DMS 273 treated with DMSO at 0.1 percent for 48 hours (cell line): ENCODE measurements around the gene ASPRV1.
"Not testable (repeated sequence)": the region's sequence is repeated elsewhere in the genome, so short reads cannot be mapped to it uniquely, and the experiment has no call there.

Experiments used
- DNase-seq: peaks from one replicate; lab custom pipeline; 2025; lab: John Stamatoyannopoulos, UW

ASPRV1 gene

DNA sequence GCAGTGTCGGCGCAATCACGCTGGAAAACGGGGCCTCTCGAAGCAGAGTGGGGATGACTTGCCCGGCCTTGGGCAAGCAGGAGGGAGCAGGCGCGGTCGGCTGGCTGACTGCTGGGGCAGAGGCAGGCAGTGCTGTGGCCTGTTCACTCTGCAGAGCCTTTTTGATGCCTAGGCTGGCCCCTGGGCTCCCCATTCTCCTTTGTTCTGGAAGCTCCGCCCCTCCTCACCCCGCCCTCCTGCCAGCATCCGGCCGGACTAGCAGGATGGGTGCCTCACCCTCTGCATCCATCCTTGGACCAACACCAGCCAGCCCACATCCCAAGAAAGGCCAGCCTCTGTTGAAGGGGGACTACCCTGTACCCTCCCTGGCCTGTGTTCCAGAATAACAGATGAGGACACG, at the start of gene ASPRV1:
Gene ASPRV1, minus strand, starts transcription at position 136 of the 400 bp plus-strand sequence. CDS start 195 bp downstream, outside the sequence.
- DNase-seq = no peak

DNA sequence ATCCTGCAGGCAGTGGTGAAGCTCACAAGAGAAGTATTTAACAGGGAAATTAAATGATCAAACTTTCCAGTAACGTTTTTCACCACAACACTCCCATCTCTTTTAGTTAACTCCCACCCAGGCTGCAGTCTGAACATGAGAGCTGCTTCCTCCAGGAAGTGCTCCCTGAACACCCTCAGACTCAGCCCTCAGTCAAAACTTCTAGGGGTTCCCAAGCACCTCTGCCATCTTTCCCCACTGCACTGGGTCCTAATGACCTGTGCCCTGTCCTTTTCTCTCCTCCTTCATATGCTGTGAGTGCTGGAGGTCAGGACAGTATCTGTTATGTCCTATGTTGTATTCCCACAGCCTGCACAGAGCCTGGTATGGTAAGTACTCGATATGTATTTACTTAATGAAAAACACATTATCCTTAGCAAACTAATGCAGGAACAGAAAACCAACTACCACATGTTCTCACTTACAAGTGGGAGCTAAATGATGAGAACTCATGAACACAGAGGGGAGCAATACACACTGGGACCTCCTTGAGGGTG, 49.2 kb upstream of the ASPRV1 start:
- DNase-seq = no peak

DNA sequence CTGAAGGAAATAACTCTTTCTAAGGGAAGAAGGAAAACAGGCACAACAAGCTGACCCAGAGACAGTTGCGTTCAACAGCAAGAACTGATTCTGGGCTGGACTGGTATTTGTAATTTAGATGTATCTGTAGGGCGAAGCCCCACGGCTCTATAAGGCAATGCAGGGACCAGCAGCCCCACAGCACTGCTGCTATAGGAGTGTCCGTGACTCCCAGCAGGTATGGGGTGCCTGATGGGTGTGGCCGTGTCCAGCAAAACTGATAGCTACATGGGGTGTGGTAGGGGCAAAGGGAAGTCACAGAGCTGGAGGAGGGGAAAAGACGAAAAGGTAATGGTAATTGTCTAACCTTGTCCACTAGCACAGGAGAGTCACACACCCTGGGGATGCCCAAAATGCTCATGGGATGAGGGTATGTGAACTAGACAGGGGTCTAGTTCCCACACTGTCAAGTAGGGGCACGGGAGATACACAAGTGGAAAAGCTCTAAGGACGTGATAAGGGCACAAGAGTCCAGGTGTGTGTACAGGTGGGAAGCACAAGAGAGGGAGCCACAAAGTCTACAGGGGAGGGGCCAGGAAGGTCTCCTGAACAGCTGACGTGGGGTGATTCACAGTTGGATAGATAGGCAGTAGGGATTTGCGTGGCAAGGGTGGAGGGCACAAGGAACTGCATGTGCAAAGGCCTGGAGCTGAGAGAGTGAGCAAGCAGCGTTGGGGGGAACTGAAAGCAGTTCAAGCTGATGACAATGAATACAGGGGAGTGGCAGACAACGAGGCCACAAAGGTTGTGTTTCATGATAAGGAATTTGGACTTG, 48.5 kb upstream of the ASPRV1 start:
- no peak for DNase-seq

DNA sequence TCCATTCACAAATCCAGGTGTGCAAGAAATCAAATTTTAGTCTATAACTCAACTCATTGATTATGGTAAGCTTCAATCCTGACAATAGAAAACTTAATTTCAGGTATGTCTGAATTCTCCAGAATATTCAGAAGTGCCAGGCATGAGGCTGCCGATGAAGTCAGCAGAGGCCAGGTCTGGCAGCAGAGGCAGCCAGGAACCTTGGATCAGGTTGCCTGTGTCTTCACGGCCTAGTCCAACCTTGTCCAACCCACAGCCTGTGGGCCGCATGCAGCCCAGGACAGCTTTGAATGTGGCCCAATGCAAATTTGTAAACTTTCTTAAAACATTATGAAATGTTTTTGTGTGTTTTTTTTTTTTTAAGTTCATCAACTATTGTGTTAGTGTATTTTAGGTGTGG, 46.9 kb upstream of the ASPRV1 start:
- DNase-seq = no peak

DNA sequence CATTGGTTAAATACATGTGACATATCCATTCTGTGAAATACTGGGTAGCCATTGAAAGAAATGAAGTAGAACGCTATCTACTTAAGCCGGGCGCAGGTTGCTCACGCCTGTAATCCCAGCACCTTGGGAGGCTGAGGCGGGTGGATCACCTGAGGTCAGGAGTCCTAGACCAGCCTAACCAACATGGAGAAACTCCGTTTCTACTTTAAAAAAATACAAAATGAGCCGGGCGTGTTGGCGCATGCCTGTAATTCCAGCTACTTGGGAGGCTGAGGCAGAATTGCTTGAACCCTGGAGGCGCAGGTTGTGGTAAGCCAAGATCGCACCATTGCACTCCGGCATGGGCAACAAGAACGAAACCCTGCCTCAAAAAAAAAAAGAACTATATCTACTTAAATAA, 45.7 kb upstream of the ASPRV1 start:
- DNase-seq = no peak

DNA sequence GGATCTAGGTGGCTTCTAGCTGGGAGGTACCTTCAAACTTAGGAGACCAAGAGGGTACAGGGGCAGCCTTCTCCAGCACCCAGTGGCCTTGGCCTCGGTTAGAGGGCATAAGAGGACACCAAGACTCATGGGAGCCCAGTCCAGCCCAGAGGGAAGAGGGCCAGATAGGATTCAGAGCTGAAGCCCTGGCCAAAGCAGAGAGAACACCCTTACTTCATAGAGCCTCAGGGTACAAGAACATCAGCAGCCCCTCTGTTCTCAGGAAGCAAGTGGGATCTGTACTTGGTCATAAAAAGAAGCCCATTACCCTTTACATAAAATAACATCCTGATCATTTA, 45.0 kb upstream of the ASPRV1 start:
- DNase-seq = no peak

DNA sequence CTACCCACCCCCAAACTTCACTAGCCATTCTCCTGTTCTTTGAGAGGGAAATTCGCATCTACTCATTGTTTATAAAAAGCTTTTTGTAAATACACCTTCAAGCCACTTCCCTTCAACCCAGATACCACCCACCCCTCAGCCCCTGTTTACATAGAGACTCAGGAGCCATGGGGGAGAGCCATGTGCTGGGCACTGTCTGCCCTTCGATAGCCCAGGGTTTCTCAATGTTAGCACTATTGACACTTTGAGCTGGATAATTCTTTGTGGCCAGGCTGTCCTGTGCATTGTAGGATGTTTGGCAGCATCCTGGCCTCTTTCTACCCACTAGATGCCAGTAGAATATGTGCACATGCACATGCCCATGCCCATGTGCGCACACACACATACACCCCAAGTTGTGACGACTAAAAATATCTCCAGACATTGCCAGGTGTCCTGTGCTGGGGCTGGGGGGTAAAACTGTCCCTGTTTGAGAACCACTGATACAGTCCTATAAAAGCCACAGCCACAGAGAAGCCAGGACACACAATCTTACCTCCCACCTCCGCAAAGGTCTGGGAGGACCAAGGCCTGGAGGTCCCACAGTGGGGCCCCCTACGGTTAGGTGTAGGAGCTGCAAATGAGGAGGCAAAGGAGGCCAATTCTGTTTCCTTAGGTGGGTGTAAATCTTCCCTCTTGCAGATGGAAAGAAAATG, 44.5 kb upstream of the ASPRV1 start:
- DNase-seq = no peak

DNA sequence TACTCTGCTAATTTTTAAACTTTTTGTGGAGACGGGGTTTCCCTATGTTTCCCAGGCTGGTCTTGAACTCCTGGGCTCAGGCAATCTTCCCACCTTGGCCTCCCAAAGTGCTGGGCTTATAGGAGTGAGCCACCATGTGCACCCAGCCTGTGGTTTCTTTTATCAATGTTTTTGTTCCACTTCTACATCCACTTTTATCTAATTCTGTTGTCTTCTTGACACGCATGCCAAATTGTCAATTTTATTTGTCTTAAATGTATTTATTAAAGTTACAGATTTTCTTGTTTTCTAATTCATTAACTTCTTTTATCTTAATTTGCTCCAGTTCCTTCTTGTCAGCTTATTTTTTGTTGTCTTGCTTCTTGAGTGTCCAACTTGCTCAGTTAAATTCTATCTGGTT, 43.8 kb upstream of the ASPRV1 start:
- no peak for DNase-seq

DNA sequence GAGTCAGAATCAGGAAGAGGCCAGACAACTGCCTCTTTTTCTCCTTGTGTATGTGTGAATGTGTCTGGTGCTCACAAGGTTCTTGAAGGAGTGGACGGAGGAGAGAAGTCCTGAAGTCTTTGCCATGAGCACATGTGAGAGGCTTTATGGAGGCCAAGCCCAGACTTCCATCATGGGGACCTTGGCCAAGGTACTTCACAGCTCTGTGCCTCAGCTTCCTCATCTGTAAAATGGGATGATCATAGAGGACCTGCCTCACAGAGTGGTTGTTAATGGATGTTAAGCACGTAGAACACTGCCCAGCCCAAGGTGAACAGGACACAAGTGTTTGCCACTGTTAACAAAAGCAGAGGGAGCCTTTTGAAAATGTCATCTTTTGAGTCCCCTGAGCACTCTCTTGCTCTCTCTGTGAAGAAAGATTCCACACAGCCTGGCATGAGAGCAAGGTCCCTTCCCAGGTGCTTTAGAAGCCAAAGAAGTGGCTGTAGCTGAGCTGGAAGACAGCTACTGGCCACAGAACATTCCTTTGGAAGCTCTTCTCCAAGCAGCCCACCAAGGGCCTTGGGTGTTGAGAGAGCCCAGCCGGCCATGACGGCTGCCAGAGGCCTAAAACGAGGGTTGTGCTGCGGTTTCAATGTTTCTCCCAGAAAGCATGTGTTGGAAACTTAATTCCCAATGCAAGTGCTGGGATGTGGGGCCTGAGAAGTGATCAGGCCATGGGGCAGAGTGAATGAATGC, 41.8 kb upstream of the ASPRV1 start:
- DNase-seq = no peak

DNA sequence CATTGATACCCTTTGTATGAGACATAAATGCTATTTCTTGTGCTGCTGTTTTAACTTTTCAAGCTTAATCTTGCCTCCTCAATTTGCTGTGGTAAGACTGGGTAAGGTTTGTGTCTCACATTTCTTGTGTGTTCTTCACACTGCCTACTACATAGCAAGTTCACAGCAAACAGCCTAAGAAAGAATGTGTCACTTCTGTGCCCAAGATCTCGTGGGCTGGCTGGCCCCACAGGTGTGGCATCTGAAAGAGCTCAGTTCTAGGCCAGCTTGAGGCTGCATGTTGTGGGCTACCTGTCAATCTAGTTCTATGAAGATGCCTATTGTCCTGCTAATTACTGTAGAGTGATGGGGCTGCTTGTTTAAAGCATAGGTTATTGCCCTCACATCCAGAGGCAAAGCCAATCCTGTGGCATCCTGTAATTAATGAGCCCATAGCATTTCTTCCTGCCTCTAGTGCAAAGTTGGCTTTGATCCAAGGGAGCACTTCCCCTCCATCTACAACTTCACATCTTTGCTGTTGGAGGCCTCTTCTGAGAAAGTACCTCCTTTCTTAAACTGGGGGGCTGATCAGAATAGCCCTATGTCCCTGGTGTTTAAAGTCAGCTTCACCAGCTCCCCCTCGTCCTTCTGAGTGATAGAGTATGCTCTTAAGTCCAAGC, 40.9 kb upstream of the ASPRV1 start:
- no peak for DNase-seq

DNA sequence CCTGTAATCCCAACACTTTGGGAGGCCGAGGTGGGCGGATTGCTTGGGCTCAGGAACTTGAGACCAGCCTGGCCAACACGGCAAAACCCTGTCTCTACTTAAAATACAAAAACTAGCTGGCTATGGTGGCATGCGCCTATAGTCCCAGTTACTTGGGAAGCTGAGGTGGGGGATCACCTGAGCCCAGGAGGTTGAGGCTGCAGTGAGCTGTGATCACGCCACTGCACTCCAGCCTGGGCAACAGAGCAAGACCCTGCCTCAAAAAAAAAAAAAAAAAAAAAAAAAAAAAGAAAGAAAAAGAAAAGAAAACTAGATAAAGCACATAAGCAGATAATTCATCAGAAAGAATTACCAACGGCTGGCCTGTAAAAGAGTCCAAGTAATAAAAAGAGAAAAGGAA, 39.1 kb upstream of the ASPRV1 start:
- DNase-seq = not testable (repeated sequence)

DNA sequence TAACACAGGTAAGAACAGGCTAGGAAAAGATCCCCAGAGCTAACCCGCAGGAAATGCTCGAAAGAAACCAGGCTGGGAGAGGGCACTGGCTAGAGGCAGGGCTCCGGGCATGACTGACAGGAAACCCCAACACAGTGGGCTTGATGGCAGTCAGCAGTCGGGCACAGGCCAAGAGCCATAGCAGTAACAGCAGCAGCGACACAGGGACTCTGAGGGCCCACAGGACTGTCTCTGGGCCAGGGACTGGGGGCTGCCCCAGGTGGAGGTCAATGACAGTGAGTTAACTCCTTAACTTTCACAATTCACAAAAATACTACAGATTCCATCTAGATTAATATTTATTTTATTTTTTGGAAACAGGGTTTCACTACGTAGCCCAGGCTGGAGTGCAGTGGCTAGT, 37.3 kb upstream of the ASPRV1 start:
- DNase-seq = no peak

DNA sequence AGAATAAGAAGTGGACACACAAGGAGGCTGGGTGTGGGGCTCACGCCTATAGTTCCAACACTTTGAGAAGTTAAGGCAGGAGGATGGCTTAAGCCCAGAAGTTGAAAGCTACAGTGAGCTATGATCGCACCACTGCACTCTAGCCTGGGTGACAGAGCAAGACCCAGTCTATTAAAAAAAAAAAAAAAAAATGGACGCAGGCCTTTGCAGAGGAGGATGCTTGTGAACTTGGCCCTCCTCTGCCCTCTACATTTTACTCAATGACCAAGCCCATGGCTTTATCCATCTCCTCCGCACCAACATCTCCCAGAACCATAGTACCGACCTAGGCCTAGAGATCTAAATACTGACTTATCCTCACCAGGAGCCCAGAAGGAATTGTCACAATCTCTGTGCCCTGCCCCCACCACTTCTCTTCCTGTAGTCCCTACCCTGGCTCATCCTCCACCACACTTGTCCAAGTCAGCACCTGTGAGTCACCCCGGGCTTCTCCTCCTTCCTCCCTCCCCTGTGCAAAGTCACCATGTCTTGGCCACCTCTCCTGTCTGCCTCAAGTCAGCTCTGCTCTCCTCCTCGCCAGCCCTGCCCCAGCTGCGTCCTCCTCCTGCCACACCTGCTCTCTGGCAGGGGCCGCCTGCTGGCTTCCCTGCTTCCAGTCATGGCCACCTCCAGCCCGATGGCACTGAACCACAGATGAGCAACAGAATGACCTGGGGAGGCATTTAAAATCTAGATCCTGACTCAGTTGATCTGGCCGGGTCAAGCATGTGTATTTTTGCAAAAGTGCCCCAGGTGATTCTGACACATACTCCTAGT, 35.8 kb upstream of the ASPRV1 start:
- no peak for DNase-seq

DNA sequence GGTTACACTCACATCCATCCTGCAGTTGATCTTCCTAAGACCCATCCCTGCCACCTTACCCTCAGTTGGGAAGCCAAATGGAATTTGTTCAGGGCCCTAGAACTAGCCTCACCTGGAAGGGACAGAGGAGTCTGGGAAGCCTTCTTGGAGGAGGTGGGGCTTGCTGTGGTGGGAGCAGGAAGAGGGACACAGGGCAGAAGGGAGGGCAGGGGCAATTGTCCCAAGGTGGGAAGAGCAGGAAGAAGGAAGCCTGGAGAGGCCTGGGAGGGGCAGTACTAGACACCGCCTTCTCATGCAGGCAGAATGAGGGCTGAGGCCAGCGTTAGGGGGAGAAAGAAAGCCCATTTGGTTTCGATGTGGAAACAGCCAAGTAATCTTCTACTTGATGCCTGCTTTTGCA, 34.1 kb upstream of the ASPRV1 start:
- DNase-seq = no peak

DNA sequence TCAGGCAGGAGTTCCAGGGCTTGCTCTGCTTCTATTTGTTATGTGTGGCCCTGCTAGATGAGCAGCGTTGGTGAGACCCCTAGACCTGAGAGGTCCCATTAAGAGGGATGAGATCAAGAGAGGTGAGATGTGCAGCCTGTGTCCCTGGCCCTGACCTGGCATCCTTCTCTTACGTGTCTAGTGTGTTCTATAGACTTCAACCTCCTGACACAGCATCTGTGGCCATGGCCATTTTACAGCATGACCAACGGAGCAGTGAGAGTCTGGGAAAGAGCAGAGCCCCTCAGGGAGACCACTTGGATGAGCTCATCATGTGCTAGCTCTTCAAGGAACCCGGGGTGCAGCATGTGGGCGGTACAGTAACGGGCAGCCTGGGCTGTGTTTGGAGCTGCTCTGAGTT, 32.7 kb upstream of the ASPRV1 start:
- DNase-seq = no peak

DNA sequence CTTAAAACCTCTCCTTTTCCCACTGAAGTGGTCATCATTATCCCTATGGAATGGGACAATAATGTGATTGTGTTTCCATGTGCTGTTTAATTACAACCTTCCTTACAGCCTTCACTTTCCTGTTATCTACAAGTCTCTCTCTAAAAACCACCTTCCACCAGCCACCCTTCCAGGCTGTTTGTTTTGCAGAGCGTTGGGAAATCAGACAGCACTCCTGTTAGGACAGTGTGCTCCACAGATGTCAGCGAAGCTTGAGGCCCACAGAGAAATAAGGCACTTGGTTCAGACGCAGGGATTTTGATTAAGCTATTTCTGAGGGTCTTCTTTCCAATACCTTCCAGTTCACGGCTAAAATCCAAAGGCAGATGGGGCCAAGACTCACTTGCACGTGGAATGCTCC, 32.3 kb upstream of the ASPRV1 start:
- DNase-seq = no peak

DNA sequence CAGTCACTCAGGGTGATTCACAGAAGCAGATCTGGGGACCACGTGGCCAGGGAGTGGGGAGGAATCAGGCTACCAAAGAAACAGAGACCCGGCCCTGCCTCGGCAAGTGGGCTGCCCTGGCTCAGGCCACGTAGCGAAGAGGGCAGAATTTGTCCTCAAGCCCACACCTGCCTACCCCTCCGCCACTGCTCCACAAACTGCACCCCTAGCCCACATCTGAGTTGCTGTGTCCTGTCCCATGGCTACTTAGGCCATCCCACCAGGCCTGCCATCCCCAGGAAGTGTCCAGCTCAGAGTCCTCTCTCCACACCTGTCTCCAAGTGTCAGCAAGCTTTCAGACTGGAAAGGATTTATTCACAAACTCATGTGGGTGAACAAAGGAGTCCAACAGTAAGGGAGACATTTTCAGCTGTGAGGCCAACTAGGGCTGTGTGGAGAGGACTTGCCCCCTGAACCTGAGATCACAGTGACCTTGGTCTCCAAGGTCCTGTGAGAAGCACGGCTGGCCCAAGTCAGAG, 31.7 kb upstream of the ASPRV1 start:
- no peak for DNase-seq

DNA sequence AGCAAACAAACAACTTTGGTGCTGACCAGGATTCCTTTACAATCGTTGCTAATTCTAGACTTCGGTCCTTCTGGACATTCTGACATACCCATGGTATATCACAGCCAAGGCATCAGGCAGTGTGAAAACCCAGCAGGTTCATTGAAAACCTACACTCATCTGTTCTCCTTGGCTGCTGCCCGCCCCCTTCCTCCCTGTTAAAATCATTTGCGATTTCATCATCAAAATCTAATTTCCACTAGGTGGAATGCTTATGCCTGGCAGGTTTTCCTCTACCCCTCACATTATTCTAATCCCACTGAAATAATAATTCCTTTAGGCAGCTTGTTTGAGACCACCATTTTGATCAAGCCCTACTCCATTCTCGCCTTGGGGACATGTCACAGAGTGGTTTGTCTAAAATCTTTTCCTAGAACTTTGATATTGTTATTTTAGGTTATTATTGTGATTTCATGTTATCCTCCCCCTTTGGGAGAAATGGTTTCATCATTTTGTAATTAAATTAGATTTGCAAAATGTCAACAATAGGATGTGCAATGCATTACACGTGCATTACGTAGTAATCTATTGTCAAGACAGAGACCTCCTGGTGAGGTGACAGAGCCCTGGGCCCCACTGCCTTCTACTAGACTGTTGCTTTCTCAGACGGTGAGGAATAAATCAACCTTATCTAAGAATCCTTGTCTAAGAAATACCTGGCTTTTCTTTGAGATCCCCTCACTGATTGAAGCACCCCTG, 31.0 kb upstream of the ASPRV1 start:
- DNase-seq = no peak

DNA sequence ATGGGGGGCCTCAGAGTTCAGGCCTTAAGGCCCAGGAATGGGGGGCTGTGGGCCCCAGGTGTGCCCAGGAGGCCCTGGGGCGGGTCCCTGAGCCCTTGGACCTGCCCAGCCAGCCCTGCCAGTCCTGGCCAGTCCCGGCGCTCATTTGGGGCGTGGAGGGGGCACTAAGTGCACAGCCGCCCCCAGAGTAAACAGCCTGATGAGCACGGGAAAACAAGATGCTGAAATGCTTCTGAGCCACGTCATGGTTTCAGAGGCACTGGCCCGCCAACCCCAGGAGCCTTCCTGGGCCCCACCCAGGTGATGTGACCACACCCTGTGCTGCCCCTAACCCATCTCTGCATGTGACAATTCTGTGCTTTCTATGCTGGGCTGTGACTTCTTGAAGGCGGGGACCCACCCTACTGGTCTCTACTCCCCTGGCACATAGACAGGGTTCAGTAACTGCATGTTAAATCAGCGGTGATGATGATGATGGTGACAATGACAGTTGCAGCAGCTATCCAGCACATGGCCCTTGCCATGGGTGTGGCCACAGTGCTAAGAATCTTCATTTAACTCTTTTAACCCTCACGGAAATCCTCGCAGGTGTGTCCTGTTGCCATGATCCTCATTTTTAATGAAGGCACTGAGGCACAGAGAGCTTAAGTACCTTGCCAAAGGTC, 28.1 kb upstream of the ASPRV1 start:
- no peak for DNase-seq

DNA sequence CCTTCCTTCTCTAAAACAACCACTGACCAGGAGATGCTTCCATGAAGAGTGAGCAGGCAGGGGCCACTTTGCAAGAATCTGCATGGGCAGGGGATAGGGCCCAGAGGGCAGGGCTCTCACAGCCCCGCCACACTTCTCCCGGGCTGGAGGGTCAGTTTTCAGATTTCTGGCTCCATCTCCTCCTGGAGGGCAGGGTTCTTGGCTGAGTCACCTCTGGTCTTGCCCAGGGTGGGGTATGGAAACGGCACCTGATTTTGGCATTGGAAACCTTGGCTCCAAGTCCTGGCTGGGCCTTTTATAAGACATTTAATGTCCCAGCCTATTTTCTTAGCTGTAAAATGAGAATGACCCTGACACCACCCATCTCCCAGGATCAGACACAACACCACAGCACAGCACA, 27.6 kb upstream of the ASPRV1 start:
- DNase-seq = no peak
